Urinary bladder (tissue), 4 donors: Measurements from ENCODE around the gene PER1. TPM values are rescaled to one million over a fixed set of nuclear protein-coding genes. Genes with fewer than 3 reads are reported as not detected.
"Not testable (repeated sequence)": the region's sequence is repeated elsewhere in the genome, so short reads cannot be mapped to it uniquely, and the experiment has no call there.

Experiments
- DNase-seq: peaks from one replicate; pipeline ENCODE4 v3.0.0-alpha.2; 2015; ENCODE audit errors: extremely low spot score
- H3K27ac ChIP-seq: one replicate; pipeline ENCODE4 v1.5.1; 2013; ENCODE audit warnings: low read depth, mild to moderate bottlenecking, moderate library complexity
- H3K36me3 ChIP-seq: one replicate; pipeline ENCODE4 v1.6.1; 2013; ENCODE audit warnings: mild to moderate bottlenecking, moderate library complexity; ENCODE audit not compliant: insufficient read depth
- H3K4me1 ChIP-seq: one replicate; pipeline ENCODE4 v1.6.1; 2013; ENCODE audit warnings: mild to moderate bottlenecking, moderate library complexity; ENCODE audit not compliant: insufficient read depth
- H3K4me3 ChIP-seq: one replicate; pipeline ENCODE4 v1.5.1; 2013; ENCODE audit warnings: low read depth, low read length
- WGBS: extraction: QIAGEN DNeasy Blood & Tissue Kit; methylation state at CpG from one replicate; pipeline ENCODE4 v1.1.7; 2013; 5-methylcytosine and 5-hydroxymethylcytosine counted together
- polyA plus RNA-seq: library from polyadenylated mRNA; stranded (reverse); fragments of 200-250 nt; gene quantifications from one replicate; pipeline ENCODE4 v1.2.3, GENCODE V29; 2013
- total RNA-seq: library from RNA; depleted of rRNA; stranded (reverse); fragments of >200 nt; gene quantifications from one replicate; pipeline ENCODE4 v1.2.3, GENCODE V29; 2014
- donor health status: healthy with polysubstance abuse.
- donor health status: healthy.

The PER1 gene
- total and polyA plus RNA-seq, 2 donors: 29.9 to 183 TPM

DNA sequence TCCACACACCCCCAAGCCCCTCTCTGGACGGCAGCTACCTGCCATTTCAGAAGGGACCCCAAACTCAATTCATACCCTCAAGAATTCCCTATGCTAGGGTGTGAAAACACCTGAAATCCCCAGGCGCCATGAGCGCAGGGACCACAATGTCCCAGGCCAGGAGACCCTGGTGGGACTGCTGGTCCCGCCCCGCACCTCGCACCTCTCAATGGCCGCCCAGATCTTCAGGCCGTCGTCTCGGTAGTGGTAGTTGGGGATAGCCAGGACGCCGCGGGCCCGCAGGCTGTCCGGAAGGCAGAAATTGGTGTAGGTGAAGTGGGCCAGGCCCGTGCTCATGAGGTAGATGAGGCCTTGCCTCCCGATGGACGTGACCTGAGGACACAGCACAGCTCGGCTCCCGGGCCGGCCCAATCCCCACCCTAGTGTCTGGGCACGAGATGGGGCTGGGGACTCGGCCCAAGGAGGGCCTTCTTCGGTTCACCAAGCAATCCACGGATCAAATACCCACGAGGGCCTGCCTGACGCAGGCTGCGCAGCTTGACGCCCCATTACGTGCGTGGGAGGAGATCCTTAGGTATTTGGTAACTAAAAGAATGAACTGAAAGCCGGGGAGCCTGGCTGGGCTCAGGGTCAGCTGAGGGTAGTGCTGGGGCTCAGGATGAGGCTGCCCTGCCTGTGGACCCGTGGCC, 43.1 kb downstream of the PER1 start:
- H3K4me3 ChIP-seq: no peak overlapping the region
- no peak overlapping the region for H3K27ac ChIP-seq
- H3K4me1 ChIP-seq: no peaks in the 10 kb centered on the region
- no peaks in the 10 kb centered on the region for H3K36me3 ChIP-seq
- no peak for DNase-seq
- 79% methylated on average over 33 of the region's 33 CpGs for WGBS

DNA sequence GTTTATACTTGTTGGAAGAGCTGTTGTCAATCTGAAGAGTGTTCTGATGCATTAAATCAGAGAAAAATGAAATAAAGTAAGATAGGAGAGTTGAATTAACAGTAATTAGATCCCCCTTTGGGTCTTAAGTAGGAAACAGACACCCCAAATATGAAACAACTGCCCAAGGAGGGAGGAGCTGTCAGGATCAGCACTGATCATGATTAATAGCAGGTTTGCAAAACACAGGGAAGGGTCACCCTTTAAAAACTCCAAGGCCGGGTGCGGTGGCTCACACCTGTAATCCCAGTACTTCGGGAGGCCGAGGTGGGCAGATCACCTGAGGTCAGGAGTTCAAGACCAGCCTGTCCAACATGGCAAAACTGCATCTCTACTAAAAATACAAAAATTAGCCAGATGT, 45.2 kb downstream of the PER1 start:
- not testable (repeated sequence) for H3K36me3 ChIP-seq, H3K4me1 ChIP-seq, H3K27ac ChIP-seq, DNase-seq, H3K4me3 ChIP-seq
- 78% methylated on average over 4 of the region's 4 CpGs for WGBS

DNA sequence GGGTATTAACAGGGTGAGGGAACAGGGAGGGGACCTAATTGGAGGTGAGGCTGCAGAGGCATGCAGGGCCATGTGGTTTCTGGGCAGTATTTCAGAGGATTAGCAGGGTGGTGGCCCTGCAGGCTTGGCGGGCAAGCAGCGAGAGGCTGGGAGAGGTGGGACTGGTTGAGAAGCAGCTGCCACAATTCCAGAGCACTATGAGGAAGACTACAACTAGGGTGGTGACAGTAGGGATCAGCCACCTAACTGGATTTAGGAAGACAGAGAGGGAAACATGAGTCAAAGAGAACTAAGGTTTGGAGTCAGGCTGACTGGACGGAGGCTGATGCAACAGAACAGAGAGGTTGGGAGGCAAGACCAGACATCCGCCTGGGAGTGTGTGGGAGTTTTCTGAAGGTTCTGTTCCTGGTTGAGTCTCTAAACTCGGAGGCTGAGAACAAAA, 46.2 kb downstream of the PER1 start:
- no peaks in the 10 kb centered on the region for H3K36me3 ChIP-seq
- DNase-seq: no peak
- no peak overlapping the region for H3K4me3 ChIP-seq
- WGBS: 62% methylated on average over 5 of the region's 5 CpGs
- no peak overlapping the region for H3K27ac ChIP-seq
- H3K4me1 ChIP-seq: no peaks in the 10 kb centered on the region

DNA sequence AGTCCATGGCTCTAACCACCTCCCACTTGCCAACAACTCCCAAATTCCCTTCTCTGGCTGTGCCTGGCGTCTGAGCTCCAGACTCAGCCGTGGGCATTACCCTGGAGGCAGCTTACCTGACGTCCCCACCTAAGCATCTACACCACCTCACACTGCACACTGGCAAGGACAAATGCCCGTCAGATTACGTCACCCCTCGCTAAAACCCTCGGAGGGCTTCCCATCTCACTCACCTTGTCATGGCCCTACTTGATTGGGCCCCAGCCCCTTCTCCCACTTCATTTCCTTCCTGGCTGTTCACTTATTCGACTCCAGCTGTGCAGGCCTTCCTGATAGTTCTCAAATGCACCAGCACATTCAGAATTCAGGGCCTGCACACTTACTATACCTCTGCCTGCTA, 47.3 kb downstream of the PER1 start:
- Histone ChIP-seq H3K4me1 (no peaks in the 10 kb centered on the region), H3K36me3 (no peaks in the 10 kb centered on the region), H3K27ac (no peak overlapping the region), H3K4me3 (no peak overlapping the region)
- DNase-seq: no peak
- WGBS: 68% methylated on average over 8 of the region's 8 CpGs

DNA sequence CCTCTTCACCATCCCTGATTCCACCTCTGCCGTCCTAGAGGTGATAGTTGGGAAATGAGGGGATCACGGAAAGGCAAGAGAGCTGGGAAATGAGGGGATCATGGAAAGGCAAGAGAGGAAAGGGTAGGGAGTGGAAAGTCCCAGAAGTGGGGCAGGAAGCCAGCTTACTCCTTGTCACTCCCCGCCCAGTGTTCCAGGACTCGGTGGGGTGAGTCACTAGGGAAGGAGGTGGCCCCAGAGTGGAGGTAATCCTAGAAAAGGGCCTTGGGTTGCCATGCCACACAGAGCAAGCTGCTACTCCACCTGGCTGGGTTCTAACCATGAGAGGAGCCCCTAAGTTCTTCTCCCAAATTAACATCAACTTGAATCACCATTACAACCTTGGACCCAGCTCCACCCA, 48.7 kb downstream of the PER1 start:
- H3K27ac ChIP-seq: no peak overlapping the region
- no peaks in the 10 kb centered on the region for H3K36me3 ChIP-seq
- WGBS: 84% methylated on average over 4 of the region's 4 CpGs
- no peaks in the 10 kb centered on the region for H3K4me1 ChIP-seq
- DNase-seq: no peak
- H3K4me3 ChIP-seq: no peak overlapping the region

DNA sequence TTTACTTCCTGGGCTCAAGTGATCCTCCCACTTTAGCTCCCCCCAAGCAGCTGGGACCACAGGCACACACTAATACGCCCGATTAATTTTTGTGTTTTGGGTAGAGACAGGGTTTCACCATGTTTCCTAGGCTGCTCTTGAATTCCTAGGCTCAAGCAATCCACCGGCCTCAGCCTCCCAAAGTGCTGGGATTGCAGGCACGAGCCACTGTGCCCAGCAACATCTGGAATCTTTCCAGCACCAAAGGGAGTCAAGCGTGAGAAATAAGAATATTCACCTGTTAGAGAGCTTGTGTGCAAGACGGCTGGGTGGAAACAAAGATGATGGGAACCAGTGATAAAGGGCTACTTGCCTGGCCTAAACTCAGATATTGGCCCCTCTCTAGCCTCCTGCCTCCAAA, 50.5 kb downstream of the PER1 start:
- Histone ChIP-seq H3K4me3 (no peak overlapping the region), H3K27ac (no peak overlapping the region), H3K4me1 (no peaks in the 10 kb centered on the region), H3K36me3 (no peaks in the 10 kb centered on the region)
- DNase-seq: no peak
- WGBS: 75% methylated on average over 6 of the region's 6 CpGs

DNA sequence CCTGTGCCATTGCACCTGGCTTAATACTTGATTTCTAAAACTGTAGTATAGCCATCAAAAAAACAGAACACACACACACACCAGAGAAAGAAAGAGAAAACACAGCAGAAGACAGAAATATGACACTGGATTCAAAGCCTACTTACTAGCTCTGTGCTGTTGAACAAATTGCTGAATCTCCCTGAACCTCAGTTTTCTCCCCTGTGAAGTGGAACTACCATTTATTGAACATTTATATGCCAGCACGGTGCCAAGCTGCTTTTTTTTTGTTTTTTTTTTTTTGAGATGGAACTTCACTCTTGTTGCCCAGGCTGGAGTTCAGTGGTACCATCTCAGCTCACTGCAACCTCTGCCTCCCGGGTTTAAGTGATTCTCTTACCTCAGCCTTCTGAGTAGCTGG, 51.4 kb downstream of the PER1 start:
- H3K4me3 ChIP-seq: no peak overlapping the region
- H3K27ac ChIP-seq: no peak overlapping the region
- H3K36me3 ChIP-seq: no peaks in the 10 kb centered on the region
- WGBS: 85% methylated on average over 2 of the region's 2 CpGs
- no peak for DNase-seq
- no peaks in the 10 kb centered on the region for H3K4me1 ChIP-seq

DNA sequence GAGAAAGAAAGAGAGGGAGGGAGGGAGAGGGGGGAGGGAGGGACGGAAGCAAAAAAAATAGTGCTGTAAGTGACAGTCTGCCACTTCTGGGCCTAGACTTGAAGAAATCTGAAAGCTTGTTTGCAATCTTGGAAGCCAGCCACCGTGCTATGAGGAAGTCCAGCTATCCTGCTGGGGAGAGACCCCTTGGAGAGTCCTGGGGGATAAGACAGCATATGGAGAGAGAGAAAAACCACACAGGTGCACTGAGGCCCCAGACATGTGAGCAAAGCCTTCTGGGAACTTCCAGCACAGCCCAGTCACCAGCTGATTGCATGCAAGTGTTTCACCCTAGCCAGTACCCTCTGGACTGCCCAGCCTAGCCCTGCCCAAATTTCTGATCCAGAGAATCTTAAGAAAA, 52.1 kb downstream of the PER1 start:
- no peak for DNase-seq
- 43% methylated on average over 2 of the region's 2 CpGs for WGBS
- Histone ChIP-seq H3K4me1 (no peaks in the 10 kb centered on the region), H3K36me3 (no peaks in the 10 kb centered on the region), H3K4me3 (no peak overlapping the region), H3K27ac (no peak overlapping the region)

DNA sequence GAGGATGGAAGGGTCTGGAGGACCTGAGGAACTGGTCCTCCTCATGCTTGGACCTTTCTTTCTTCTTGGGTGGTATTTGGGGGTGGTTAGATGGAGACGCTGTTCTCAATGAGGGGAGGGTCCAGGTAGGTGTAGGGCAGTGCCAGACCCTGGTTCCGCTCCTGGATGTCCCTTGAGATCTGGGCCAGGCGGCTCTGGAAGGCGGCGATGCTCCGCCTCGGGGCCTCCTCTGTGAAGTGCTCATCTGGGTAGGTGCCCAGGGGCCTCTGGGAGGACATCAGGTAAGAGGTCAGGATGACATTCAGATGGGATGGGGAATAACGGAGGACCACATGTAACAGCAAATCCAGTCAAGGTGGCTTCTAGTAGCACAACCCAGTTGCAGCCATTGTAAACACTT, 55.7 kb downstream of the PER1 start:
- Histone ChIP-seq H3K27ac (no peak overlapping the region), H3K4me3 (no peak overlapping the region), H3K36me3 (no peaks in the 10 kb centered on the region), H3K4me1 (no peaks in the 10 kb centered on the region)
- DNase-seq: no peak
- WGBS: 90% methylated on average over 8 of the region's 8 CpGs

DNA sequence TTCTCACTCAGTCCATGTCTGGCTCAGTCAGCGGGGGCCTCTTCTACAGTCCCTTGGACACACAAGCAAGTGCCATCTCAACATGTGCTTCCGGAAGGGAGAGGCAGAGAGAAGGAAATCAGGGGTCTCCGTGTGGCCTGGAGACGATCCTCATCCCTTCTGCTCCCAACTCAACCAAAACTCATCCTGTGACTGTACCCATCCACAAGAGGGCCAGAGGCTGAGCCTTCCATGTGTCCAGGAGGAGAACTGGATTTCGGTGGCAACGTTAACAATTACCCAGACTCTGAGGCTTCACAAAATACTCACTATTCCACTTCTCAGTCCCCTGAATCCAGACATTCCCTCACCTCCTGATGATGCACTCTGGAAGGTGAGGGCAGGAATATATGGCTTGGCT, 56.8 kb downstream of the PER1 start:
- WGBS: 67% methylated on average over 6 of the region's 6 CpGs
- Histone ChIP-seq H3K4me3 (no peak overlapping the region), H3K36me3 (no peaks in the 10 kb centered on the region), H3K4me1 (no peaks in the 10 kb centered on the region), H3K27ac (no peak overlapping the region)
- no peak for DNase-seq

DNA sequence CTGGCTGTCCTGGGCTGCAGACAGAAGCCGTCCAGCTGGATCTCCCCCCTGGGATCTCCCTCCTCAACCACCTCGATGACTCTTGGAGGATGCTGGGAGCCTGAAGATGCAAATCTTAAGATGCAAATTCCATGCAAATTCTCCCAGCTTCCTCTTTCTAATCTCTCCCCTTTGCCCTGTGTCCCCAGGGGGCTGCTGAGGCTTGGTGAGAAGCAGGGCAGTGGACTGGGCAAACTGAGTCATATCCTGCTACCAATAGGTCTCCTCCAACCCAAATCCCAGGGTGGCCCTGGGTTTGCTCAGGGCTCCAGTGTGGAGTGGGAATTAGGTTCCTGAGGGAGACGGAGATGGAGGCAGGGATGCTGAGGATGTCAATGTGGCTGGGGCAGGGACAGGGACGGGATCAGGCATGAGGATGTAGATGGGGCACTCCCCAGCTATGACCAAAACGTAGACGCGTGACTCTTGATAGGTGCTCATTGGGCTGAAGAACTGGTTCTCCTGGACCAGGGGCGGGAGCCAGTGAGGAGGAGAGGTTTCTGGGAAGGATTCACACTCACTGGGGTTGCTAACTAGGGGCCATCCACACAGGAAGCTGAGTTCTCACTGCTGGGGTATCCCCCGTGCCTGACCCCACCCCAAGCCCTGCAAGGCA, 61.0 kb downstream of the PER1 start:
- WGBS: 44% methylated on average over 9 of the region's 9 CpGs
- Histone ChIP-seq H3K4me1 (no peaks in the 10 kb centered on the region), H3K27ac (no peak overlapping the region), H3K4me3 (no peak overlapping the region), H3K36me3 (no peaks in the 10 kb centered on the region)
- DNase-seq: no peak

Other genes starting within 250 kb of the PER1 start
- gene RNF227, start 236.1 kb downstream of the PER1 start, total RNA-seq: 4.2 TPM
- 3.8 TPM for gene RNF227, start 236.1 kb downstream of the PER1 start, polyA plus RNA-seq
- 2.3 TPM for gene KCNAB3, start 222.5 kb downstream of the PER1 start, total RNA-seq
- gene KCNAB3, start 222.5 kb downstream of the PER1 start, polyA plus RNA-seq: 1.3 TPM
- 19.9 TPM for gene TRAPPC1, start 220.5 kb downstream of the PER1 start, total RNA-seq
- 137 TPM for gene TRAPPC1, start 220.5 kb downstream of the PER1 start, polyA plus RNA-seq
- gene CNTROB, start 220.2 kb downstream of the PER1 start, total RNA-seq: 23.8 TPM
- gene CNTROB, start 220.2 kb downstream of the PER1 start, polyA plus RNA-seq: 24.7 TPM
- gene GUCY2D, start 149.8 kb downstream of the PER1 start, total RNA-seq: not detected
- not detected for gene GUCY2D, start 149.8 kb downstream of the PER1 start, polyA plus RNA-seq
- not detected for gene ALOX15B, start 113.3 kb downstream of the PER1 start, total RNA-seq
- 5.6 TPM for gene ALOX15B, start 113.3 kb downstream of the PER1 start, polyA plus RNA-seq
- gene ALOX12B, start 64.7 kb downstream of the PER1 start, total RNA-seq: 0.11 TPM
- gene ALOX12B, start 64.7 kb downstream of the PER1 start, polyA plus RNA-seq: not detected
- not detected for gene ALOXE3, start 33.9 kb downstream of the PER1 start, total RNA-seq
- not detected for gene ALOXE3, start 33.9 kb downstream of the PER1 start, polyA plus RNA-seq
- not detected for gene HES7, start 28.3 kb downstream of the PER1 start, total RNA-seq
- gene HES7, start 28.3 kb downstream of the PER1 start, polyA plus RNA-seq: 0.24 TPM
- gene VAMP2, start 10.5 kb upstream of the PER1 start, total RNA-seq: 12.1 TPM
- gene VAMP2, start 10.5 kb upstream of the PER1 start, polyA plus RNA-seq: 81.4 TPM
- gene TMEM107, start 24.0 kb upstream of the PER1 start, total RNA-seq: 40.4 TPM
- 21.6 TPM for gene TMEM107, start 24.0 kb upstream of the PER1 start, polyA plus RNA-seq
- gene BORCS6, start 37.8 kb upstream of the PER1 start, total RNA-seq: 3.6 TPM
- gene BORCS6, start 37.8 kb upstream of the PER1 start, polyA plus RNA-seq: 14.9 TPM
- gene AURKB, start 58.2 kb upstream of the PER1 start, total RNA-seq: 9.3 TPM
- gene AURKB, start 58.2 kb upstream of the PER1 start, polyA plus RNA-seq: 0.66 TPM
- gene CTC1, start 95.7 kb upstream of the PER1 start, total RNA-seq: 7.9 TPM
- 16.1 TPM for gene CTC1, start 95.7 kb upstream of the PER1 start, polyA plus RNA-seq
- 13.6 TPM for gene PFAS, start 96.9 kb upstream of the PER1 start, total RNA-seq
- gene PFAS, start 96.9 kb upstream of the PER1 start, polyA plus RNA-seq: 13.1 TPM
- gene RANGRF, start 136.3 kb upstream of the PER1 start, total RNA-seq: 4.3 TPM
- gene RANGRF, start 136.3 kb upstream of the PER1 start, polyA plus RNA-seq: 49.3 TPM
- gene SLC25A35, start 143.0 kb upstream of the PER1 start, total RNA-seq: 1.2 TPM
- gene SLC25A35, start 143.0 kb upstream of the PER1 start, polyA plus RNA-seq: 6.0 TPM
- gene ARHGEF15, start 157.8 kb upstream of the PER1 start, total RNA-seq: 3.7 TPM
- 13.0 TPM for gene ARHGEF15, start 157.8 kb upstream of the PER1 start, polyA plus RNA-seq
- gene ODF4, start 187.4 kb upstream of the PER1 start, total RNA-seq: not detected
- not detected for gene ODF4, start 187.4 kb upstream of the PER1 start, polyA plus RNA-seq
- gene RPL26, start 230.8 kb upstream of the PER1 start, total RNA-seq: 3,064 TPM
- gene RPL26, start 230.8 kb upstream of the PER1 start, polyA plus RNA-seq: 3,805 TPM
- gene RNF222, start 245.4 kb upstream of the PER1 start, total RNA-seq: not detected
- gene RNF222, start 245.4 kb upstream of the PER1 start, polyA plus RNA-seq: not detected